NB4 (cell line): Measurements from ENCODE around the gene ACOX1.

Source experiments
- CTCF ChIP-seq: IDR thresholded peaks from one replicate; pipeline ENCODE4 v1.5.1; 2012; ENCODE audit warnings: low read depth, low read length
- MAX ChIP-seq: IDR thresholded peaks from 2 replicates; pipeline ENCODE4 v1.6.1; 2011; ENCODE audit warnings: low read depth, low read length
- MYC ChIP-seq: IDR thresholded peaks from 2 replicates; pipeline ENCODE4 v1.6.1; 2011; ENCODE audit warnings: low read depth, low read length
- POLR2A ChIP-seq: IDR thresholded peaks from 2 replicates; pipeline ENCODE4 v1.6.1; 2011; ENCODE audit warnings: mild to moderate bottlenecking; ENCODE audit not compliant: insufficient read length; ENCODE audit errors: extremely low read depth

DNA sequence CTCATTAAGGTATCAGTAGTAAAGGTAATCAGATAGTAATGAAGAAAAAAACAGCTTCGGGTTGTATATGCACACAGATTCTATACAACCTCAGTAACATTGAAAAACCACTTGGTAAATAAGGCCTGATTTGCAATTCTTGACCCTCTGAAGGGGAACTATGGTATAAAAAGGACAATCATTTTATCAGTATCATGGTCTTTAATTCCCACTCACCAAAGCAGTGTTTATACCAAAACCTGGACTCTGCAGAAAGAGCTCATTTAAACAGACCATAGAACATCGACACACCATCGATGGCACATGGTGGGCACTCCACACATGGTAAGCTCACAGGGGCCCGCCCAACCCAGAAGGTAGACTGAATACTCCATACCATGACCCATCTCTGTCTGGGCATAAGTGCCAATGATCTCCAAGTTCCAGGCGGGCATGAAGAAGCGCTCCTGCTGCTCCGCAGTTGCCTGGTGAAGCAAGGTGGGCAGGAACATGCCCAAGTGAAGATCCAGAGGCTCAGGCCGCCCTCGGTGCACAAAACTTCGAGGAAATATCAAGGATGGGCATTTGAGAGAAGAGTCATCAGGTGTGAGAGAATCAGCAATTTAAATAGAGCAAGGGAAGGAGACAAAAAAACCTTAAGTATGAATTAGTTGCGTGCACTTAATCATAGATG, 19.0 kb downstream of the ACOX1 start:
- TF ChIP-seq POLR2A = no peak
- no peak for TF ChIP-seq CTCF
- no peak for TF ChIP-seq MYC
- TF ChIP-seq MAX = no peak
